ENCODE data around the gene L3MBTL4.
A peak's percentile ranks its signal among the peaks of the same experiment; 100 is the strongest.

The L3MBTL4 gene

GRCh38 chr18:6294148-6294784, 120.4 kb downstream of the L3MBTL4 start:
- peak; percentile 14 for DNase-seq (ENCODE audit: low read depth)
- H3K4me3 ChIP-seq (ENCODE audit: low read depth, low read length), result no peak overlapping the region
- TF ChIP-seq CTCF (IDR thresholded peaks at IDR 0.05; ENCODE audit: insufficient read depth, low read depth, low read length, missing control alignments), result no peak

GRCh38 chr18:6289843-6290242, 124.9 kb downstream of the L3MBTL4 start:
- no peak for TF ChIP-seq CTCF (IDR thresholded peaks at IDR 0.05; ENCODE audit: insufficient read depth, low read depth, low read length, missing control alignments)
- H3K4me3 ChIP-seq (ENCODE audit: low read depth, low read length), result no peak overlapping the region

GRCh38 chr18:6286585-6286984, 128.1 kb downstream of the L3MBTL4 start:
- no peak for DNase-seq (ENCODE audit: low read depth)
- TF ChIP-seq CTCF (IDR thresholded peaks at IDR 0.05; ENCODE audit: insufficient read depth, low read depth, low read length, missing control alignments), result no peak

More at GRCh38 chr18:6289843-6290242, 124.9 kb downstream of the L3MBTL4 start:
- DNase-seq (ENCODE audit: low read depth), result no peak

GRCh38 chr18:6284761-6285160, 129.9 kb downstream of the L3MBTL4 start:
- TF ChIP-seq CTCF (IDR thresholded peaks at IDR 0.05; ENCODE audit: insufficient read depth, low read depth, low read length, missing control alignments), result no peak
- no peak overlapping the region for H3K4me3 ChIP-seq (ENCODE audit: low read depth, low read length)

More at GRCh38 chr18:6286585-6286984, 128.1 kb downstream of the L3MBTL4 start:
- no peak overlapping the region for H3K4me3 ChIP-seq (ENCODE audit: low read depth, low read length)

GRCh38 chr18:6284300-6284699, 130.4 kb downstream of the L3MBTL4 start:
- H3K4me3 ChIP-seq (ENCODE audit: low read depth, low read length), result no peak overlapping the region
- no peak for TF ChIP-seq CTCF (IDR thresholded peaks at IDR 0.05; ENCODE audit: insufficient read depth, low read depth, low read length, missing control alignments)
- DNase-seq (ENCODE audit: low read depth), result no peak

More at GRCh38 chr18:6284761-6285160, 129.9 kb downstream of the L3MBTL4 start:
- no peak for DNase-seq (ENCODE audit: low read depth)

- TF ChIP-seq CTCF (IDR thresholded peaks at IDR 0.05; ENCODE audit: insufficient read depth, low read depth, low read length, missing control alignments), result no peak
- no peak for DNase-seq (ENCODE audit: low read depth)
- no peak overlapping the region for H3K4me3 ChIP-seq (ENCODE audit: low read depth, low read length)
These were observed 132.8 kb downstream of the L3MBTL4 start for GRCh38 chr18:6281874-6282273.

- H3K4me3 ChIP-seq (ENCODE audit: low read depth, low read length), result no peak overlapping the region
- no peak for DNase-seq (ENCODE audit: low read depth)
- TF ChIP-seq CTCF (IDR thresholded peaks at IDR 0.05; ENCODE audit: insufficient read depth, low read depth, low read length, missing control alignments), result no peak
These were observed 134.4 kb downstream of the L3MBTL4 start for GRCh38 chr18:6280211-6280743.

Measured in GM12865 (cell line).